Mesendoderm (in vitro differentiated cells): ENCODE measurements around the gene CCDC97.
"Not testable (repeated sequence)": the region's sequence is repeated elsewhere in the genome, so short reads cannot be mapped to it uniquely, and the experiment has no call there.

Source experiments
- DNase-seq: peaks from one replicate; pipeline ENCODE4 v3.0.0; 2013
- H2AK5ac ChIP-seq: 2 replicates; pipeline ENCODE4 v1.6.1; 2013; ENCODE audit warnings: low read length, inconsistent platforms
- H2BK120ac ChIP-seq: 2 replicates; pipeline ENCODE4 v1.6.1; 2013; ENCODE audit warnings: low read depth, mild to moderate bottlenecking, low read length, moderate library complexity, mixed read lengths
- H2BK15ac ChIP-seq: replicated peaks from 2 replicates; pipeline ENCODE4 v1.6.1; 2013; ENCODE audit warnings: low read depth, mild to moderate bottlenecking, moderate library complexity
- H2BK5ac ChIP-seq: 2 replicates; pipeline ENCODE4 v1.6.1; 2013; ENCODE audit warnings: low read length, inconsistent platforms
- H3K18ac ChIP-seq: 2 replicates; pipeline ENCODE4 v1.6.1; 2013; ENCODE audit warnings: mild to moderate bottlenecking, low read length, mixed read lengths
- H3K23ac ChIP-seq: one replicate; pipeline ENCODE4 v1.6.1; 2013; ENCODE audit warnings: low read length
- H3K27ac ChIP-seq: 2 replicates; pipeline ENCODE4 v1.5.1; 2013; ENCODE audit warnings: low read depth, mild to moderate bottlenecking, inconsistent platforms, low read length, moderate library complexity
- H3K27me3 ChIP-seq: 2 replicates; pipeline ENCODE4 v1.6.1; 2013; ENCODE audit warnings: low read length, control low read depth, mild to moderate bottlenecking, inconsistent platforms; ENCODE audit not compliant: insufficient read depth, poor library complexity
- H3K36me3 ChIP-seq: 2 replicates; pipeline ENCODE4 v1.6.1; 2013; ENCODE audit warnings: low read length, inconsistent platforms; ENCODE audit not compliant: control insufficient read depth, insufficient read depth
- H3K4ac ChIP-seq: one replicate; pipeline ENCODE4 v1.6.1; 2013; ENCODE audit warnings: low read depth, mild to moderate bottlenecking, low read length, moderate library complexity
- H3K4me1 ChIP-seq: 2 replicates; pipeline ENCODE4 v1.6.1; 2013; ENCODE audit warnings: low read depth, low read length, inconsistent platforms; ENCODE audit not compliant: control insufficient read depth
- H3K4me2 ChIP-seq: 2 replicates; pipeline ENCODE4 v1.6.1; 2013; ENCODE audit warnings: low read length
- H3K4me3 ChIP-seq: 2 replicates; pipeline ENCODE4 v1.5.1; 2013; ENCODE audit warnings: mild to moderate bottlenecking, low read length
- H3K56ac ChIP-seq: one replicate; pipeline ENCODE4 v1.6.1; 2013; ENCODE audit warnings: low read length
- H3K79me1 ChIP-seq: 2 replicates; pipeline ENCODE4 v1.6.1; 2013; ENCODE audit warnings: low read length, inconsistent platforms
- H3K79me2 ChIP-seq: 2 replicates; pipeline ENCODE4 v1.6.1; 2013; ENCODE audit warnings: mild to moderate bottlenecking, low read length; ENCODE audit not compliant: control insufficient read depth, insufficient read depth
- H3K9ac ChIP-seq: 2 replicates; pipeline ENCODE4 v1.6.1; 2013; ENCODE audit warnings: low read length, inconsistent platforms
- H4K5ac ChIP-seq: one replicate; pipeline ENCODE4 v1.6.1; 2013; ENCODE audit warnings: low read length
- H4K8ac ChIP-seq: one replicate; pipeline ENCODE4 v1.6.1; 2013; ENCODE audit warnings: low read depth, mild to moderate bottlenecking, control low read depth, low read length, moderate library complexity
- WGBS: extraction: QIAGEN DNeasy Blood & Tissue Kit; methylation state at CpG from one replicate; pipeline ENCODE4 v1.1.7; 2013; ENCODE audit warnings: low lambda C conversion rate, missing lambda C conversion rate; ENCODE audit not compliant: insufficient coverage; ENCODE audit errors: extremely low coverage; 5-methylcytosine and 5-hydroxymethylcytosine counted together

Gene CCDC97

DNA sequence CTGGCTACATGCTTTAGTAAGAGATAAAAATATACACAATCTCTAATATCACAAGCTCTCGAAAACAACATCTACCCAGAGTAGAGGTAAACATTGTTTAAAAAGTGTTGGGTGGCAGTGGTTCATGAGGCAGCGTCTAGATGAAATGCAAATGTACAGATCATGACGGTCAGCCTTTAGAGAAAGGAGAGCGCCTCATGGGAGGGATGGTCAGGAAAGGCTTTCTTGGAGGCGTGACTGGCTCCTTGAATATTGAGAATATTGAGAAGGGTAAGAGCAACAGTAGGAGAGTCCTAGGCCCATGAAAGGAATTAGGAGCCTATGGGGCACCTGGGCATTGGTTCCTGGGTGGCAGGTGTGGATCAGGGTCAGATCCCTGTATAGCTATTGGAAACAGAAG, 35.2 kb upstream of the CCDC97 start:
- Histone ChIP-seq H2BK120ac (no peak overlapping the region), H3K9ac (no peak overlapping the region), H3K79me2 (no peaks in the 10 kb centered on the region), H3K18ac (no peak overlapping the region), H4K5ac (no peak overlapping the region), H2AK5ac (no peak overlapping the region), H3K27ac (no peak overlapping the region), H2BK5ac (no peak overlapping the region), H3K4me1 (no peaks in the 10 kb centered on the region), H3K4me2 (no peak overlapping the region), H2BK15ac (no peak overlapping the region), H3K4me3 (no peak overlapping the region), H4K8ac (no peak overlapping the region), H3K23ac (no peak overlapping the region), H3K36me3 (peaks cover 59% of the 10 kb centered on the region), H3K27me3 (no peaks in the 10 kb centered on the region), H3K4ac (no peak overlapping the region), H3K79me1 (peaks cover 21% of the 10 kb centered on the region), H3K56ac (no peak overlapping the region)
- DNase-seq, result no peak
- WGBS, result no CpG with 5 or more reads among the region's 5 CpGs

GRCh38 chr19:41276231-41276630, 33.7 kb upstream of the CCDC97 start:
- Histone ChIP-seq H4K5ac (no peak overlapping the region), H3K79me1 (peaks cover 23% of the 10 kb centered on the region), H2AK5ac (no peak overlapping the region), H3K56ac (no peak overlapping the region), H3K27ac (no peak overlapping the region), H3K18ac (no peak overlapping the region), H4K8ac (no peak overlapping the region), H2BK5ac (no peak overlapping the region), H3K4ac (no peak overlapping the region), H3K4me1 (no peaks in the 10 kb centered on the region), H2BK15ac (no peak overlapping the region), H3K4me3 (no peak overlapping the region), H3K36me3 (peaks cover 64% of the 10 kb centered on the region), H3K23ac (no peak overlapping the region), H2BK120ac (no peak overlapping the region), H3K27me3 (no peaks in the 10 kb centered on the region), H3K4me2 (no peak overlapping the region), H3K9ac (no peak overlapping the region), H3K79me2 (no peaks in the 10 kb centered on the region)
- DNase-seq, result no peak
- no CpG with 5 or more reads among the region's 3 CpGs for WGBS

GRCh38 chr19:41278478-41278877, 31.5 kb upstream of the CCDC97 start:
- Histone ChIP-seq H3K9ac (no peak overlapping the region), H2BK5ac (no peak overlapping the region), H3K27me3 (no peaks in the 10 kb centered on the region), H4K8ac (no peak overlapping the region), H3K27ac (no peak overlapping the region), H2BK120ac (no peak overlapping the region), H3K23ac (no peak overlapping the region), H3K36me3 (peaks cover 48% of the 10 kb centered on the region), H3K4me2 (no peak overlapping the region), H3K56ac (no peak overlapping the region), H3K4me3 (no peak overlapping the region), H3K4me1 (no peaks in the 10 kb centered on the region), H3K79me2 (no peaks in the 10 kb centered on the region), H2BK15ac (no peak overlapping the region), H3K4ac (no peak overlapping the region), H4K5ac (no peak overlapping the region), H3K18ac (no peak overlapping the region), H3K79me1 (peaks cover 14% of the 10 kb centered on the region), H2AK5ac (no peak overlapping the region)
- no peak for DNase-seq
- WGBS, result no CpG with 5 or more reads among the region's 2 CpGs

DNA sequence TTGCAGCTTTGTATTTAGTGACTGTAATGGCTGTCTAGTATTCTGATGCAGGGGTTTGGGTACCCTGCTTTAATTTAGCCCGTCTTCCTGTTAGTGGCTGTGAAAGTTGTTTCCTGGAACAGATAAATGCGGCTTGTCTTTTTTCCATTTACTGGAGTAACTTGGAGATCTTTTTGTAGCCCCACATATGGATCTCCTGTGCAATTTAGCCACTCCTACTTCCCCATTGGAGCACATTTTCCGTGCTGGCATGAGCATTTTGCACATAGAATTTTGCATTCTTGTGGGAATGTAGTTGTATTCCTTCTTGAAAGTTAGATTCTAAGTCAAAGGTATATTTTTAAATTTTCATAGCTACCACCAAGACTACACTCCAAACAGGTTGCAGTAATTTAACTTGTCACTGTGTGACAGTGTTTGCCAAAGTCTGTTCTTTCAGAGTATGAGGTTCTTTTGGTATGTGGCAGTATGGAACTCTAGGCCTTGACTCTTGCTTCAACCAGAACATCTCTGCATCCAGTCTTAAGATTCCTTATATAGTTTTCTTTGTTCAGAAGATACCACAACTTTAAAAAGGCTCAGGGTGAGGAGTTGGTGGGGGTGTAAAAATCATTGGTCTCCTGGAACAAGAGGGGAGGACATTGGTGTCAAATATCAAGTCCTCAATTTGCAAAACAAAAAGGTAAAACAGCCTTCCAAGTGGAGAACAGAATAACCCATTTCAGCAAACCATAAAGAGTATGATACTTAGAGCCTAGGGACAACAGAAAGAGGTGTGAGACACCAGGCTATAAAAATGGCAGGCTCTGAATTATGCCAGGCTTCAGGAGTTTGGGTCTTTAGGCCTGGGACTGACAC, 21.1 kb upstream of the CCDC97 start:
- Histone ChIP-seq H3K4me2 (no peak overlapping the region), H3K27ac (no peak overlapping the region), H2BK120ac (no peak overlapping the region), H3K23ac (no peak overlapping the region), H3K4me1 (no peaks in the 10 kb centered on the region), H4K8ac (no peak overlapping the region), H2BK15ac (no peak overlapping the region), H3K18ac (no peak overlapping the region), H4K5ac (no peak overlapping the region), H3K36me3 (peaks cover 20% of the 10 kb centered on the region), H3K79me1 (peaks cover 5% of the 10 kb centered on the region), H3K4me3 (no peak overlapping the region), H3K4ac (no peak overlapping the region), H3K79me2 (no peaks in the 10 kb centered on the region), H2AK5ac (no peak overlapping the region), H3K9ac (no peak overlapping the region), H3K56ac (no peak overlapping the region), H2BK5ac (no peak overlapping the region), H3K27me3 (no peaks in the 10 kb centered on the region)
- no CpG with 5 or more reads among the region's 3 CpGs for WGBS
- DNase-seq, result no peak

DNA sequence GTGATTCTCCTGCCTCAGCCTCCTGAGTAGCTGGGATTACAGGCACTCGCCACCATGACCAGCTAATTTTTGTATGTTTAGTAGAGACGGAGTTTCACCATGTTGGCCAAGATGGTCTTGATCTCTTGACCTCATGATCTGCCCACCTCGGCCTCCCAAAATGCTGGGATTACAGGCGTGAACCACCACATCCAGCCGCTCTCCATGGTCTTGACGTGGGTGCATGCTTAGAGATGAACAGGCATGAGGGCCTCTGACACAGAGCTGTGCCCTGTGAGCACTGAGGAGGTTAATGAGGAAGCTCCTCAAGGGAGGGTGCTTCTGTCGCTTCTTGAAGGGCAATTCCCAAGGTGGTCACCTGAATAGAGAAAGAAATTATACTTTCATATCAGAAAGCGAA, 20.2 kb upstream of the CCDC97 start:
- not testable (repeated sequence) for H3K27ac ChIP-seq, H4K8ac ChIP-seq, H2BK15ac ChIP-seq, DNase-seq, H3K79me1 ChIP-seq, H3K4me3 ChIP-seq, H4K5ac ChIP-seq, H3K79me2 ChIP-seq, H2AK5ac ChIP-seq, H3K18ac ChIP-seq, H3K27me3 ChIP-seq, H3K4me2 ChIP-seq, H3K23ac ChIP-seq, H3K56ac ChIP-seq, H3K4me1 ChIP-seq, H3K9ac ChIP-seq, H2BK5ac ChIP-seq, H3K4ac ChIP-seq, H2BK120ac ChIP-seq
- peaks cover 23% of the 10 kb centered on the region for H3K36me3 ChIP-seq
- WGBS, result no CpG with 5 or more reads among the region's 8 CpGs

GRCh38 chr19:41294393-41294792, 15.6 kb upstream of the CCDC97 start:
- Histone ChIP-seq H3K27me3 (no peaks in the 10 kb centered on the region), H3K23ac (no peak overlapping the region), H2BK15ac (no peak overlapping the region), H3K36me3 (peaks cover 61% of the 10 kb centered on the region), H3K79me2 (no peaks in the 10 kb centered on the region), H2BK120ac (no peak overlapping the region), H3K79me1 (peaks cover 20% of the 10 kb centered on the region), H4K5ac (no peak overlapping the region), H3K18ac (no peak overlapping the region), H4K8ac (no peak overlapping the region), H3K4ac (no peak overlapping the region), H2BK5ac (no peak overlapping the region), H3K4me2 (no peak overlapping the region), H3K56ac (no peak overlapping the region), H3K27ac (no peak overlapping the region), H2AK5ac (no peak overlapping the region), H3K9ac (no peak overlapping the region), H3K4me1 (no peaks in the 10 kb centered on the region), H3K4me3 (no peak overlapping the region)
- DNase-seq, result no peak
- WGBS, result no CpG with 5 or more reads among the region's 10 CpGs
